ENCODE measurements around the gene FHOD3. TPM values are rescaled to one million over a fixed set of nuclear protein-coding genes. Genes with fewer than 3 reads are reported as not detected.

FHOD3 gene
- polyA plus RNA-seq, 2 of the 4 experiments (the other 2 are of a cell fraction) = 2.5 to 3.6 TPM

- Histone ChIP-seq H3K4me1 (no peaks in the 10 kb centered on the region), H3K27ac (no peak overlapping the region), H3K4me3 (no peak overlapping the region), H3K9me3 (peaks cover 4% of the 10 kb centered on the region; the same call in 1 of the 3 replicates), H3K4me2 (no peak overlapping the region)
- FAIRE-seq (no peak), DNase-seq (ENCODE audit: low read depth in 1 of 2, low spot score in 1 of 2) (peak; percentile 44 to 48), ATAC-seq (peak in 1 of 2 experiments; percentile 72; a peak in 3 of 6 replicates)
- WGBS (ENCODE audit: missing lambda C conversion rate) = 54% methylated on average over 3 of the region's 3 CpGs
- ChIA-PET CTCF (interaction anchor here (0.9 to 3.4 kb wide), 24 partner anchors 9 to 667 kb away, joined by 3 to 26 read pairs (median 4); partner anchors contain the start of genes KIAA1328 and TPGS2), POLR2A (no interaction called here)
- no peak for TF ChIP-seq HEYL (CRISPR knock-in tag; IDR thresholded peaks at IDR 0.05)
- peak; percentile 48 to 58; a peak in 4 of 5 replicates for TF ChIP-seq RAD21 (conservative IDR thresholded peaks at IDR 0.05 in 1 of 2, IDR thresholded peaks at IDR 0.05 in 1 of 2)
- peak; percentile 63 for TF ChIP-seq CTCF (IDR thresholded peaks at IDR 0.05)
- TF ChIP-seq SMC3 (IDR thresholded peaks at IDR 0.05) = peak; percentile 70
- TF ChIP-seq ZC3H11A (IDR thresholded peaks at IDR 0.05) = no peak
Measured at GRCh38 chr18:36688020-36688965, 390.8 kb downstream of the FHOD3 start.

GRCh38 chr18:36692371-36692770 lies 394.9 kb downstream of the FHOD3 start:
- DNase-seq (ENCODE audit: low read depth in 1 of 2, low spot score in 1 of 2) (no peak), FAIRE-seq (no peak), ATAC-seq (no peak)
- Histone ChIP-seq H3K9me3 (no peaks in the 10 kb centered on the region), H3K4me1 (no peaks in the 10 kb centered on the region), H3K4me3 (no peak overlapping the region), H3K4me2 (no peak overlapping the region), H3K27ac (no peak overlapping the region)
- ChIA-PET CTCF (no interaction called here), POLR2A (no interaction called here)
- 68% methylated on average over 2 of the region's 2 CpGs for WGBS (ENCODE audit: missing lambda C conversion rate)
- TF ChIP-seq HDAC2 (IDR thresholded peaks at IDR 0.05) (no peak), MAZ (IDR thresholded peaks at IDR 0.05; ENCODE audit: borderline replicate concordance, low read depth, low read length) (no peak), HOXA7 (CRISPR knock-in tag; IDR thresholded peaks at IDR 0.05) (no peak), RCOR1 (IDR thresholded peaks at IDR 0.05; ENCODE audit: low read depth, low read length) (no peak), ELK1 (IDR thresholded peaks at IDR 0.05; ENCODE audit: low read depth, low read length) (no peak), JUNB (IDR thresholded peaks at IDR 0.05) (no peak), KDM1A (IDR thresholded peaks at IDR 0.05; ENCODE audit: low read depth) (no peak), RARB (CRISPR knock-in tag; IDR thresholded peaks at IDR 0.05) (no peak), BCL3 (IDR thresholded peaks at IDR 0.05) (no peak), MAFK (IDR thresholded peaks at IDR 0.05; ENCODE audit: partially characterized antibody) (no peak), PHF8 (IDR thresholded peaks at IDR 0.05; ENCODE audit: borderline replicate concordance, low read depth) (no peak), SREBF2 (IDR thresholded peaks at IDR 0.05) (no peak), HEYL (CRISPR knock-in tag; IDR thresholded peaks at IDR 0.05) (no peak), TP53 (CRISPR knock-in tag; IDR thresholded peaks at IDR 0.05) (no peak), ZFP36 (IDR thresholded peaks at IDR 0.05; ENCODE audit: borderline replicate concordance, partially characterized antibody) (no peak), JUN (IDR thresholded peaks at IDR 0.05) (no peak), HES2 (IDR thresholded peaks at IDR 0.05) (no peak), FOXS1 (CRISPR knock-in tag; IDR thresholded peaks at IDR 0.05) (no peak), HOXB13 (CRISPR knock-in tag; IDR thresholded peaks at IDR 0.05; ENCODE audit: low read depth) (no peak), NPAS2 (CRISPR knock-in tag; IDR thresholded peaks at IDR 0.05; ENCODE audit: borderline replicate concordance) (no peak)
